GM12878 (cell line): Measurements from ENCODE around the gene ADSS1. TPM values are rescaled to one million over a fixed set of nuclear protein-coding genes. Genes with fewer than 3 reads are reported as not detected.

Experiments used
- ATAC-seq: fragments of 200-7000 bp; cut with Tn5 transposase; 3 replicates; pipeline ENCODE4 v1.9.1; 2020; ENCODE audit warnings: mild to moderate bottlenecking, moderate library complexity
- BruUV-seq: library from RNA; stranded (reverse); fragments of 400-500 nt; replicated peaks from 2 replicates; lab custom pipeline; 2021; lab: Mats Ljungman, UMichigan
- CTCF ChIA-PET: fragments of 300-600 bp; sonication (Branson Sonifier 250); formaldehyde crosslinking; extraction: SDS; loops from one replicate; lab custom pipeline; 2021; ENCODE audit warnings: inconsistent platforms; lab: Yijun Ruan, JAX
- POLR2A ChIA-PET: fragments of 350-600 bp; formaldehyde crosslinking; extraction: SDS; loops from one replicate; lab custom pipeline; 2021; ENCODE audit warnings: inconsistent platforms; lab: Charles Lee
- RAD21 ChIA-PET: fragments of 300-600 bp; sonication (Branson Sonifier 250); formaldehyde crosslinking; loops from one replicate; lab custom pipeline; 2023; ENCODE audit warnings: antibody characterized with exemption; ENCODE audit not compliant: unreplicated experiment; lab: Charles Lee
- SMC1A ChIA-PET: fragments of 300-600 bp; sonication (Branson Sonifier 250); formaldehyde crosslinking; loops from one replicate; lab custom pipeline; 2023; ENCODE audit not compliant: unreplicated experiment, uncharacterized antibody; lab: Charles Lee
- DNase-seq: peaks from one replicate; pipeline ENCODE4 v3.0.0-alpha.2; 2011; ENCODE audit warnings: low read depth, low spot score
- FAIRE-seq: peaks from 3 replicates; lab custom pipeline; 2011; peaks lifted over from hg19 to GRCh38; lab: Jason Lieb, UNC
- H2AFZ ChIP-seq: 2 replicates; pipeline ENCODE4 v1.6.0; 2011; ENCODE audit warnings: low read depth, low read length, control low read depth; ENCODE audit not compliant: control insufficient read depth
- H3K27ac ChIP-seq: 2 replicates; pipeline ENCODE4 v1.5.1; 2011; ENCODE audit warnings: control low read depth; ENCODE audit not compliant: control insufficient read depth, insufficient read depth
- H3K27me3 ChIP-seq, 2 experiments: replicated peaks in 1 of 2; 2 replicates each; pipeline versions ENCODE4 v1.6.0 to v1.6.1; 2011; ENCODE audit warnings: low read length in 1 of 2; ENCODE audit not compliant: control insufficient read depth in 2 of 2, insufficient read depth in 2 of 2
- H3K36me3 ChIP-seq, 2 experiments: 2 replicates each; pipeline ENCODE4 v1.5.1; 2011; ENCODE audit warnings: low read length in 1 of 2; ENCODE audit not compliant: control insufficient read depth in 2 of 2, insufficient read depth in 2 of 2
- H3K4me1 ChIP-seq: 2 replicates; pipeline ENCODE4 v1.6.1; 2011; ENCODE audit warnings: mild to moderate bottlenecking, low read length, moderate library complexity, mixed read lengths; ENCODE audit not compliant: control insufficient read depth, insufficient read depth
- H3K4me2 ChIP-seq: 2 replicates; pipeline ENCODE4 v1.6.0; 2011; ENCODE audit warnings: control low read depth; ENCODE audit not compliant: control insufficient read depth, insufficient read depth
- H3K4me3 ChIP-seq: fragments of 200-600 bp; sonication (generic); 2 replicates; pipeline ENCODE4 v1.5.1; 2016
- H3K79me2 ChIP-seq: 2 replicates; pipeline ENCODE4 v1.6.0; 2011; ENCODE audit warnings: low read length; ENCODE audit not compliant: control insufficient read depth, insufficient read depth
- H3K9ac ChIP-seq: 2 replicates; pipeline ENCODE4 v1.8.0; 2011; ENCODE audit warnings: low read length, control low read depth, mixed read lengths; ENCODE audit not compliant: control insufficient read depth, insufficient read depth
- H3K9me3 ChIP-seq: replicated peaks from 3 replicates; pipeline ENCODE4 v1.5.1; 2011; ENCODE audit warnings: mild to moderate bottlenecking, low read length; ENCODE audit not compliant: control insufficient read depth, insufficient read depth
- H4K20me1 ChIP-seq: 2 replicates; pipeline ENCODE4 v1.6.0; 2011; ENCODE audit not compliant: control insufficient read depth, insufficient read depth
- ESRRA ChIP-seq: IDR thresholded peaks from 2 replicates; pipeline ENCODE4 v1.6.1; 2012; ENCODE audit warnings: mild to moderate bottlenecking, low read length, improper control_type of control experiment
- JUNB ChIP-seq: IDR thresholded peaks from 2 replicates; pipeline ENCODE4 v1.6.1; 2016; ENCODE audit warnings: antibody characterized with exemption, mild to moderate bottlenecking
- KAT2A ChIP-seq: conservative IDR thresholded peaks from 2 replicates; pipeline ENCODE4 v1.6.1; 2011; ENCODE audit warnings: low read depth, low read length; ENCODE audit not compliant: control insufficient read depth
- PBX3 ChIP-seq: IDR thresholded peaks from 2 replicates; pipeline ENCODE4 v1.6.1; 2011; ENCODE audit warnings: mild to moderate bottlenecking, low read depth, low read length, moderate library complexity; ENCODE audit not compliant: insufficient replicate concordance
- RAD51 ChIP-seq: fragments of 450-650 bp; IDR thresholded peaks from 2 replicates; pipeline ENCODE4 v1.6.1; 2016; ENCODE audit warnings: moderate library complexity, mild to moderate bottlenecking, inconsistent platforms
- RBBP5 ChIP-seq: fragments of 200-600 bp; sonication (generic); conservative IDR thresholded peaks from 2 replicates; pipeline ENCODE4 v1.6.1; 2016
- SKIL ChIP-seq: fragments of 450-650 bp; IDR thresholded peaks from 2 replicates; pipeline ENCODE4 v1.6.1; 2017; ENCODE audit warnings: mild to moderate bottlenecking, low read depth, inconsistent platforms; ENCODE audit not compliant: poor library complexity, severe bottlenecking
- ZSCAN29 ChIP-seq: fragments of 450-650 bp; IDR thresholded peaks from 2 replicates; pipeline ENCODE4 v1.6.1; 2017; ENCODE audit warnings: mild to moderate bottlenecking, moderate library complexity
- WGBS: methylation state at CpG from one replicate; pipeline ENCODE4 v1.1.6; 2016; ENCODE audit warnings: low lambda C conversion rate; ENCODE audit not compliant: insufficient replicate concordance, insufficient coverage; ENCODE audit errors: missing lambda C conversion rate; 5-methylcytosine and 5-hydroxymethylcytosine counted together
- in situ Hi-C: fragments of 300-500 bp; cut with MboI; formaldehyde crosslinking; loops from 9 replicates; pipeline ENCODE4 v1.14.3; 2018; ENCODE audit warnings: mixed read lengths
- intact Hi-C: fragments of 100-400 bp; cut with micrococcal nuclease; formaldehyde crosslinking; loops from one replicate; pipeline ENCODE4 v1.14.2; 2022; ENCODE audit not compliant: unreplicated experiment
- polyA plus RNA-seq, 11 experiments: library from polyadenylated mRNA; depleted of rRNA in 4 of 11; unstranded in 6 of 11; stranded (reverse) in 5 of 11; fragments of >200 nt; fragmentation: Nextera tagmentation in 4 of 11; fragmentation: Illumina TruSeq in 1 of 11; extraction: Ambion mirVana in 4 of 11; extraction: Trizol in 1 of 11; gene quantifications; 1 replicate in 1 of 11; 2 replicates in 10 of 11; pipeline versions ENCODE4 v1.2.1 to v1.2.3, GENCODE V29; 2011 to 2016; ENCODE audit warnings: inconsistent platforms in 2 of 11, missing spikeins in 2 of 11, low read depth in 1 of 11
- total RNA-seq, 4 experiments: library from RNA; depleted of rRNA in 3 of 4; stranded (reverse); fragments of >200 nt in 3 of 4; fragmentation: Illumina TruSeq in 1 of 4; extraction: Trizol in 1 of 4; gene quantifications; 2 replicates each; pipeline versions ENCODE4 v1.2.1 to v1.2.3, GENCODE V29; 2013 to 2021
- TF ChIP-seq, protein P1 (sequence below): IDR thresholded peaks from 2 replicates; pipeline ENCODE4 v1.6.1; 2012; ENCODE audit warnings: mild to moderate bottlenecking, low read depth, low read length

The ADSS1 gene
- total and polyA plus RNA-seq, 10 of the 15 experiments (the other 5 are each of a cell fraction or from before 2014, with no cell fraction given): 0.11 to 0.45 (median 0.28) TPM; not detected in 5

DNA sequence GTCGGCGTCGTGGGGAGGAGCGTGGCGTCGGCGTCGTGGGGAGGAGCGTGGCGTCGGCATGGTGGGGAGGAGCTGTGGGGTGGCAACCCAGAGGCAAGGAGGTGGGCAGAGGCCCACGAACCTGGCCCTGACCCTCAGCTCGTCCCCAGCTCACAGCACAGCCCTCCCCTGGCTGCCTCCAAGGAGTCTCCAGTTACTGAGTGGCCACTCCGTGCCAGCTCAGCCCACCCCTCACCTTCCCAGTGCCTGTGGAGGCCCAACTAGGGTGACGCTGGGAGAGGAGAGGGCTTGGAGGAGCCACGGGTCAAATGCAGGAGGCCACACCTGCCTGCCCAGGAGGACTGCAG is 5.8 kb downstream of the ADSS1 start (continued):
- no peak for TF ChIP-seq SKIL

DNA sequence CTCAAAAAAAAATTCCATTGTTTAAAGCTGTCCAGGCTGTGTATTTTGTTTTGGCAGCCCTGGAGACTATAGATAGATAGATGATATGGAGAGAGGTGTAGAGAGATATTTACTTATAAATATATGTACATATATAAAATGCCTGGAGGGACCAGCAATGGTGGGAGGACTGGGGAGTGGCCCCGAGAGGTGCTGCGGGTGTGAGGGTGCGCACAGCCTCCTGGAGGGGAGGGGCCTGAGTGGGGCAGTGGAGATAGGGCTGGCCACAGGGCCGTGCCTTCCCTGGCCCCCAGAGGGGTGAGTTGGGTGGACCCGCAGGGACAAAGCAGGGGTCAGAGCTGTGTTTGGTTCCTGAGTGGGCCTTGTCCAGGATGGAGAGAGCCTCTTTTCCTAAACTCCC is 6.5 kb downstream of the ADSS1 start:
- FAIRE-seq (no peak), ATAC-seq (no peak), DNase-seq (no peak)
- H3K79me2 ChIP-seq: no peaks in the 10 kb centered on the region
- H3K27me3 ChIP-seq: no peaks in the 10 kb centered on the region; a peak in 1 of 4 replicates
- ChIA-PET CTCF (no interaction called here), RAD21 (no interaction called here), SMC1A (interaction anchor here (0.6 kb wide), 1 partner anchor 9 kb away, joined by 3 read pairs; no protein-coding TSS in a partner anchor), POLR2A (interaction anchor here (0.7 kb wide), 1 partner anchor 61 kb away, joined by 3 read pairs; no protein-coding TSS in a partner anchor)
- H3K9me3 ChIP-seq: no peaks in the 10 kb centered on the region
- no peaks in the 10 kb centered on the region for H4K20me1 ChIP-seq
- H2AFZ ChIP-seq: no peak overlapping the region
- H3K36me3 ChIP-seq: no peaks in the 10 kb centered on the region
- intact Hi-C loops (no loop called here), in situ Hi-C loops (no loop called here)
- H3K27ac ChIP-seq: no peak overlapping the region
- no peak overlapping the region for H3K9ac ChIP-seq
- no peak for TF ChIP-seq ESRRA
- no peak for TF ChIP-seq PBX3
- no peak for TF ChIP-seq JUNB
- TF ChIP-seq RAD51: no peak
- no peak for TF ChIP-seq RBBP5
- TF ChIP-seq KAT2A: no peak
- TF ChIP-seq, protein P1, sequence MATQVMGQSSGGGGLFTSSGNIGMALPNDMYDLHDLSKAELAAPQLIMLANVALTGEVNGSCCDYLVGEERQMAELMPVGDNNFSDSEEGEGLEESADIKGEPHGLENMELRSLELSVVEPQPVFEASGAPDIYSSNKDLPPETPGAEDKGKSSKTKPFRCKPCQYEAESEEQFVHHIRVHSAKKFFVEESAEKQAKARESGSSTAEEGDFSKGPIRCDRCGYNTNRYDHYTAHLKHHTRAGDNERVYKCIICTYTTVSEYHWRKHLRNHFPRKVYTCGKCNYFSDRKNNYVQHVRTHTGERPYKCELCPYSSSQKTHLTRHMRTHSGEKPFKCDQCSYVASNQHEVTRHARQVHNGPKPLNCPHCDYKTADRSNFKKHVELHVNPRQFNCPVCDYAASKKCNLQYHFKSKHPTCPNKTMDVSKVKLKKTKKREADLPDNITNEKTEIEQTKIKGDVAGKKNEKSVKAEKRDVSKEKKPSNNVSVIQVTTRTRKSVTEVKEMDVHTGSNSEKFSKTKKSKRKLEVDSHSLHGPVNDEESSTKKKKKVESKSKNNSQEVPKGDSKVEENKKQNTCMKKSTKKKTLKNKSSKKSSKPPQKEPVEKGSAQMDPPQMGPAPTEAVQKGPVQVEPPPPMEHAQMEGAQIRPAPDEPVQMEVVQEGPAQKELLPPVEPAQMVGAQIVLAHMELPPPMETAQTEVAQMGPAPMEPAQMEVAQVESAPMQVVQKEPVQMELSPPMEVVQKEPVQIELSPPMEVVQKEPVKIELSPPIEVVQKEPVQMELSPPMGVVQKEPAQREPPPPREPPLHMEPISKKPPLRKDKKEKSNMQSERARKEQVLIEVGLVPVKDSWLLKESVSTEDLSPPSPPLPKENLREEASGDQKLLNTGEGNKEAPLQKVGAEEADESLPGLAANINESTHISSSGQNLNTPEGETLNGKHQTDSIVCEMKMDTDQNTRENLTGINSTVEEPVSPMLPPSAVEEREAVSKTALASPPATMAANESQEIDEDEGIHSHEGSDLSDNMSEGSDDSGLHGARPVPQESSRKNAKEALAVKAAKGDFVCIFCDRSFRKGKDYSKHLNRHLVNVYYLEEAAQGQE: no peak
- TF ChIP-seq ZSCAN29: no peak
- H3K4me3 ChIP-seq: no peak overlapping the region
- BruUV-seq: no TSS peak
- H3K4me2 ChIP-seq: no peak overlapping the region
- H3K4me1 ChIP-seq: no peaks in the 10 kb centered on the region
- WGBS: 44% methylated on average over 5 of the region's 5 CpGs
